Spleen (tissue), 11 donors: ENCODE data around the gene VPS37B. TPM values are rescaled to one million over a fixed set of nuclear protein-coding genes. Genes with fewer than 3 reads are reported as not detected.

Experiments used
- DNase-seq: peaks from one replicate; pipeline ENCODE4 v3.0.0-alpha.2; 2020
- H3K27ac ChIP-seq, 8 donors: fragments of 200-600 bp; sonication (generic) in 7 of 8; 1 replicate in 4 of 8; 2 replicates in 4 of 8; pipeline versions ENCODE4 v1.5.0 to v1.8.0; 2016 to 2021; ENCODE audit warnings: inconsistent platforms in 4 of 8, mild to moderate bottlenecking in 4 of 8, moderate library complexity in 1 of 8
- H3K27me3 ChIP-seq, 7 donors: fragments of 200-600 bp; sonication (generic) in 6 of 7; replicated peaks in 1 of 7; 1 replicate in 4 of 7; 2 replicates in 3 of 7; pipeline versions ENCODE4 v1.5.0 to v1.8.0; 2016 to 2021; ENCODE audit warnings: inconsistent platforms in 3 of 7, mild to moderate bottlenecking in 1 of 7
- H3K36me3 ChIP-seq, 6 donors: fragments of 200-600 bp; sonication (generic) in 5 of 6; 1 replicate in 4 of 6; 2 replicates in 2 of 6; pipeline versions ENCODE4 v1.5.0 to v1.8.0; 2016 to 2021; ENCODE audit warnings: inconsistent platforms in 2 of 6
- H3K4me1 ChIP-seq, 6 donors: fragments of 200-600 bp; sonication (generic) in 5 of 6; 1 replicate in 3 of 6; 2 replicates in 3 of 6; pipeline versions ENCODE4 v1.5.0 to v1.8.0; 2016 to 2021; ENCODE audit warnings: inconsistent platforms in 3 of 6
- H3K4me3 ChIP-seq, 8 donors: fragments of 200-600 bp; sonication (generic) in 7 of 8; 1 replicate in 4 of 8; 2 replicates in 4 of 8; pipeline versions ENCODE4 v1.5.0 to v1.8.0; 2016 to 2021; ENCODE audit warnings: inconsistent platforms in 4 of 8, mild to moderate bottlenecking in 4 of 8, moderate library complexity in 2 of 8
- H3K9me3 ChIP-seq, 8 donors: fragments of 200-600 bp; sonication (generic) in 7 of 8; 1 replicate in 4 of 8; 2 replicates in 4 of 8; pipeline versions ENCODE4 v1.5.0 to v1.8.0; 2016 to 2021; ENCODE audit warnings: inconsistent platforms in 4 of 8
- CTCF ChIP-seq, 11 experiments: fragments of 200-600 bp in 7 of 11; fragments of 450-650 bp in 4 of 11; sonication (generic) in 4 of 11; IDR thresholded peaks in 8 of 11; conservative IDR thresholded peaks in 3 of 11; 1 replicate in 7 of 11; 2 replicates in 4 of 11; pipeline versions ENCODE4 v1.4.0 to v1.8.0; 2016 to 2021; ENCODE audit warnings: antibody characterized with exemption in 11 of 11, inconsistent platforms in 4 of 11, mild to moderate bottlenecking in 1 of 11
- POLR2A ChIP-seq, 3 donors: fragments of 450-650 bp; IDR thresholded peaks; one replicate each; pipeline ENCODE4 v1.5.1; 2017; ENCODE audit warnings: antibody characterized with exemption in 3 of 3, mild to moderate bottlenecking in 1 of 3
- POLR2AphosphoS5 ChIP-seq, 3 donors: sonication (generic); formaldehyde crosslinking; IDR thresholded peaks; one replicate each; pipeline ENCODE4 v1.5.1; 2017; ENCODE audit warnings: antibody characterized with exemption in 3 of 3
- WGBS, 5 donors: extraction: QIAGEN DNeasy Blood & Tissue Kit in 3 of 5; methylation state at CpG; one replicate each; pipeline versions ENCODE4 v1.1.5 to v1.1.7; 2013 to 2018; 5-methylcytosine and 5-hydroxymethylcytosine counted together
- intact Hi-C: fragments of 100-400 bp; cut with DNase I; formaldehyde crosslinking; loops from one replicate; pipeline ENCODE4 v1.15.0; 2023; ENCODE audit warnings: low total_unique reads
- polyA plus RNA-seq, 3 donors: library from polyadenylated mRNA; stranded (reverse); fragments of 200-250 nt; gene quantifications; one replicate each; pipeline ENCODE4 v1.2.1, GENCODE V29; 2013
- total RNA-seq, 7 donors: library from RNA; depleted of rRNA in 3 of 7; stranded (reverse); fragments of >200 nt in 3 of 7; fragmentation: NEBNext Ultra II Directional in 4 of 7; extraction: Animal tissue kit (Norgen Biotek cat#: 25700) in 4 of 7; gene quantifications; one replicate each; pipeline versions ENCODE4 v1.1.0 to v1.2.1, GENCODE V29; 2016 to 2021
- donor health status: healthy with polysubstance abuse.
- donor health status: DM: no; HTN: no; CAD: no; lungs with moderate emphysema.
- donor health status: DM: no; HTN: no; CAD: no.
- donor health status: Bipolar disorder and iron deficiency.
- donor health status: healthy.
- donor health status: DM: no; HTN: no; CAD: no.
- donor health status: DM: yes; HTN: yes; CAD: no.

Gene VPS37B
- total and polyA plus RNA-seq, 10 donors, result 24.8 to 67.5 (median 47.3) TPM

- peaks cover 0 to 87% (median 29%) of the 10 kb centered on the region in 6 donors for H3K36me3 ChIP-seq
- whole genome bisulfite sequencing, 5 donors, result 77 to 84% (median 83%) methylated on average over 16 to 18 of the region's 18 CpGs
- no peaks in the 10 kb centered on the region for H3K27me3 ChIP-seq
- H3K27ac ChIP-seq, result peak overlapping the region in 2 of 8 donors; percentile 14 to 40
- peaks cover 0 to 9% (median 0%) of the 10 kb centered on the region in 6 donors for H3K4me1 ChIP-seq
- H3K9me3 ChIP-seq, result no peaks in the 10 kb centered on the region
- TF ChIP-seq POLR2AphosphoS5 (IDR thresholded peaks at IDR 0.05), result no peak
- TF ChIP-seq CTCF (IDR thresholded peaks at IDR 0.05 in 8 of 11, conservative IDR thresholded peaks at IDR 0.05 in 3 of 11), result no peak
- TF ChIP-seq POLR2A (IDR thresholded peaks at IDR 0.05), result no peak
- intact Hi-C loops, result loop anchor here (10.0 kb wide), 1 partner anchor 382 kb away; the partner anchor contains the start of genes MPHOSPH9 and MTRFR
- no peak overlapping the region for H3K4me3 ChIP-seq
- DNase-seq, result no peak
These were observed 43.3 kb downstream of the VPS37B start for GRCh38 chr12:122852336-122853275.

GRCh38 chr12:122851820-122852219, 44.1 kb downstream of the VPS37B start:
- no peaks in the 10 kb centered on the region for H3K9me3 ChIP-seq
- peak overlapping the region in 2 of 8 donors; percentile 14 to 40 for H3K27ac ChIP-seq
- TF ChIP-seq POLR2AphosphoS5 (IDR thresholded peaks at IDR 0.05), result peak in 2 of 3 donors; percentile 5 to 9
- no peak for TF ChIP-seq POLR2A (IDR thresholded peaks at IDR 0.05)
- no peaks in the 10 kb centered on the region for H3K27me3 ChIP-seq
- no peak overlapping the region for H3K4me3 ChIP-seq
- intact Hi-C loops, result loop anchor here (10.0 kb wide), 1 partner anchor 383 kb away; the partner anchor contains the start of genes MPHOSPH9 and MTRFR
- H3K4me1 ChIP-seq, result peaks cover 0 to 9% (median 0%) of the 10 kb centered on the region in 6 donors
- DNase-seq, result no peak
- WGBS, 5 donors, result 62 to 83% (median 70%) methylated on average over 1 to 5 of the region's 5 CpGs
- H3K36me3 ChIP-seq, result peaks cover 0 to 79% (median 25%) of the 10 kb centered on the region in 6 donors

GRCh38 chr12:122850695-122851350, 45.1 kb downstream of the VPS37B start:
- peaks cover 0 to 9% (median 0%) of the 10 kb centered on the region in 6 donors for H3K4me1 ChIP-seq
- no peak overlapping the region for H3K4me3 ChIP-seq
- peaks cover 0 to 78% (median 17%) of the 10 kb centered on the region in 6 donors for H3K36me3 ChIP-seq
- no peaks in the 10 kb centered on the region for H3K27me3 ChIP-seq
- 82 to 93% (median 91%) methylated on average over 19 to 27 of the region's 27 CpGs for WGBS, 5 donors
- no peaks in the 10 kb centered on the region for H3K9me3 ChIP-seq
- no peak overlapping the region for H3K27ac ChIP-seq
- TF ChIP-seq CTCF (IDR thresholded peaks at IDR 0.05 in 8 of 11, conservative IDR thresholded peaks at IDR 0.05 in 3 of 11) (no peak), POLR2A (IDR thresholded peaks at IDR 0.05) (no peak), POLR2AphosphoS5 (IDR thresholded peaks at IDR 0.05) (no peak)
- DNase-seq, result no peak
- intact Hi-C loops, result loop anchor here (10.0 kb wide), 1 partner anchor 384 kb away; the partner anchor contains the start of genes MPHOSPH9 and MTRFR

GRCh38 chr12:122850048-122850445, 45.9 kb downstream of the VPS37B start:
- no peaks in the 10 kb centered on the region for H3K27me3 ChIP-seq
- no peak overlapping the region for H3K4me3 ChIP-seq
- H3K27ac ChIP-seq, result no peak overlapping the region
- 82 to 99% (median 92%) methylated on average over 8 to 14 of the region's 14 CpGs for WGBS, 5 donors
- H3K9me3 ChIP-seq, result no peaks in the 10 kb centered on the region
- H3K36me3 ChIP-seq, result peaks cover 0 to 76% (median 15%) of the 10 kb centered on the region in 6 donors
- peaks cover 0 to 13% (median 2%) of the 10 kb centered on the region in 6 donors for H3K4me1 ChIP-seq
- intact Hi-C loops, result loop anchor here (10.0 kb wide), 1 partner anchor 385 kb away; the partner anchor contains the start of genes MPHOSPH9 and MTRFR
- DNase-seq, result no peak
- TF ChIP-seq CTCF (IDR thresholded peaks at IDR 0.05 in 8 of 11, conservative IDR thresholded peaks at IDR 0.05 in 3 of 11), result no peak
- TF ChIP-seq POLR2AphosphoS5 (IDR thresholded peaks at IDR 0.05), result no peak
- TF ChIP-seq POLR2A (IDR thresholded peaks at IDR 0.05), result no peak
